Left colon (tissue), 2 donors: ENCODE data around the gene KIAA1143. TPM values are rescaled to one million over a fixed set of nuclear protein-coding genes. Genes with fewer than 3 reads are reported as not detected.

Experiments used
- ATAC-seq: fragments of 200-7000 bp; cut with Tn5 transposase; one replicate; pipeline ENCODE4 v1.9.1; 2020; ENCODE audit warnings: mild to moderate bottlenecking, moderate library complexity
- DNase-seq, 2 donors: peaks; one replicate each; pipeline ENCODE4 v3.0.0-alpha.2; 2020
- intact Hi-C, 2 donors: fragments of 100-400 bp; cut with DNase I in 1 of 2; cut with micrococcal nuclease in 1 of 2; formaldehyde crosslinking; loops; one replicate each; pipeline versions ENCODE4 v1.11.2 to v1.14.0; 2022; cut with DNase I, micrococcal nuclease
- long read RNA-seq: library from polyadenylated mRNA; unstranded; transcript quantifications from one replicate; pipeline ENCODE4 v2.0.0, GENCODE V29; 2021
- total RNA-seq, 2 donors: library from RNA; stranded (reverse); fragmentation: NEBNext Ultra II Directional; extraction: Animal tissue kit (Norgen Biotek cat#: 25700); gene quantifications; one replicate each; pipeline ENCODE4 v1.2.1, GENCODE V29; 2021
- donor health status: DM: no; HTN: no; CAD: no.
- donor health status: DM: yes; HTN: yes; CAD: no.

The KIAA1143 gene
- total RNA-seq, result 10 to 100 TPM; 14.4 to 16.0 TPM
- long read RNA-seq, full-length matches to known transcripts, result 4 of 8 reads
- long read RNA-seq, partial matches to known transcripts, result 0 of 8 reads
- long read RNA-seq, other reads (novel, unspliced or antisense), result 4 of 8 reads

GRCh38 chr3:44761424-44762169 lies at the start of gene KIAA1143, which contains the start of gene KIF15:
TSS of gene KIAA1143 (minus strand) at chr3:44761619. CDS start at chr3:44761602, 17 bp downstream.
TSS of gene KIF15 (plus strand) at chr3:44761794. CDS start at chr3:44761866, 72 bp downstream.
- intact Hi-C loops, result no loop called here
- DNase-seq (peak; percentile 95 to 99), ATAC-seq (peak; percentile 99)

DNA sequence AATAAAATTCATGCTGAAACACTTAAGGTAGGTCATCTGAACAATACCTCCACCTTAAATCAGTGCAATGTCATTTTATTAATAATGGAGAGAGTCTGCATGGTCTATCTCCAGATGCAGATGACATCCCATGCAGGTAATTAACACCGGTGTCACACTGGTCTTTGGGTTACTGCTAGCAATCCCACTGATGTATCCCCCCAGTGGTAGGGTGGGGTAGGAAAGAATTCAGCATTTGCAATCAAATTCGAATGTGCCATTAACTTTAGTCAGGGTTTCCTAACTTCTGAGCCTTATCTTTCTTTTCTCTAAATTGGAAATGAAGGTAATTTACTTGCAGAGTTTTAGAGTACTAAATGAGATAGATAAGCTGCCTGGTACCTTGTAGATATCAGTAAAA lies 44.5 kb upstream of the KIAA1143 start:
- ATAC-seq (no peak), DNase-seq (no peak)
- intact Hi-C loops, result no loop called here

- ATAC-seq (no peak), DNase-seq (no peak)
- intact Hi-C loops, result no loop called here
Observed at GRCh38 chr3:44803298-44803697, 41.9 kb upstream of the KIAA1143 start.

DNA sequence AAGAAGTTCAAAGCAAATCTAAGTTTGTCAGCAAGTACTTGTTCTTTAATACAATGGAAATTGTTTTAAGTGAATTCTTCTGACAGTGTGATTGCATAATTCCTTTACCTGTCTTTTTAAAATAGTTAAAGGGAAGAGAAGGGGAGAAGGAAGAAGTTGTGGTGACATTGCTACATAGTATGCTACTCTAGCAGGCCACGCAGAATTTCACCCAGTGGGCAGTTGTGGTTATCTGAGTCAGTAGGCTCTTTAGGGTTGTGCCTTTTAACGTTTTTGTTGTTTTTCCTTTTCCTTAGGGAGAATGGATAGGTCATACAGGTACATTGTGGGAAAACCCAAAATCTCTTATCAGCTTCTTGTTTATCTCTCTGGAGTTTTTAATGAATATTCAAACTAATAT lies 40.6 kb upstream of the KIAA1143 start:
- intact Hi-C loops, result no loop called here
- ATAC-seq, result no peak
- DNase-seq, result no peak

- ATAC-seq (no peak), DNase-seq (no peak)
- intact Hi-C loops, result no loop called here
Observed at GRCh38 chr3:44795197-44795596, 33.8 kb upstream of the KIAA1143 start.

DNA sequence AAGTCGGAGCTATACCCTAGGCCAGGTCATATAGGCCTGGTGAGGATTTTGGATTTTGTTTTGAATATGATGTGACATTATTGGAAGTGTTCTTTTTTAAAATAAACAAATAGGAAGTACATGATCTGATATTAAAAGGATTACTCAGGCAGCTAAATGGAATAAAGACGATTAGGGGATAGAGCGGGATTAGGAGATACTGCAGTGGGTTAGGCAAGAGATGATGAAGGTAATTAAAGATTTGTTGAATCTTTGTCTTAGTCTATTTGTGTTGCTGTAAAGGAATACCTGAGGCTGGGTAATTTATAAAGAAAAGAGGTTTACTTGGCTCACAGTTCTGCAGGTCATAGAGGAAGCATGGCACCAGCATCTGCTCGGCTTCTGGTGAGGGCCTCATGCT lies 21.5 kb upstream of the KIAA1143 start:
- no peak for ATAC-seq
- DNase-seq, result no peak
- intact Hi-C loops, result no loop called here

- DNase-seq, result no peak
- intact Hi-C loops, result no loop called here
- no peak for ATAC-seq
Observed at GRCh38 chr3:44772099-44772442, 10.7 kb upstream of the KIAA1143 start.

GRCh38 chr3:44771424-44772098 lies 10.1 kb upstream of the KIAA1143 start:
- ATAC-seq, result no peak
- DNase-seq, result no peak
- intact Hi-C loops, result no loop called here

DNA sequence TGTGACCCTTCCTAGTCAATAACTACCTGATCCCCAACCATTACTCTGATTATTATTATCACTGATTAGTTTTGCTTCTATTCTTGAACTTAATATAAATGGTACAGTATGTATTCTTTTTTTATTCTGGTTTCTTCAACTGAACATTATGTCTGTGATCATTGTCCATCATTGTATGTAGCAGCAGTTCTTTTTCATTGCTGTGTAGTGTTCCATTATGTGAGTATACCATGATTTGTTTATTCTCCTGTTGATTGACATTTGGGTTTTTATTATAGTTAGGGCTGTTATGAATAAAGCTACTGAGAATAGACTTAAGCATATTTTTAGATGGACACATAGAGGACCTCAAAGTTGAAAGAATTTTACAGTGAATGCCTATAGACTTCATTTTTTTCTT lies 2.8 kb upstream of the KIAA1143 start:
- DNase-seq (no peak), ATAC-seq (no peak)
- intact Hi-C loops, result no loop called here

DNA sequence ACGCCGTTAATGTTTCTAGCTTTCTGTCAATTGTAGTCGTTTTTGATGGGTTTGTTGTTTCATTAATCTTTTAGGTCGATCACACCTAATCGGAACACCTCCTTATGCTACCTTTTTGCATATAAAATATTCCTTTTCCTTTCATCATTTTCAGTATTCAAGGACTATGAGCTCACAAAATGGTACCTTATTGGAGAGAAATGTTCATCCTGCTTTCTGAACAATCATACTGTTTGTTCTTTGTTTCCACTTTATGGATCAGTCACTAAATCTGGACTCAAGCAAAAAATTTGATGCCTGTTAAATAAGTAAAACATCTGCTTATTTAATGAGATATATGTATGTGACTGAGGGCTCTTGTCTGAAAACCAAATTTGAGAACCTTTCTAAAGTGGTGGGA lies 1.3 kb upstream of the KIAA1143 start:
- intact Hi-C loops, result no loop called here
- DNase-seq (no peak), ATAC-seq (no peak)

DNA sequence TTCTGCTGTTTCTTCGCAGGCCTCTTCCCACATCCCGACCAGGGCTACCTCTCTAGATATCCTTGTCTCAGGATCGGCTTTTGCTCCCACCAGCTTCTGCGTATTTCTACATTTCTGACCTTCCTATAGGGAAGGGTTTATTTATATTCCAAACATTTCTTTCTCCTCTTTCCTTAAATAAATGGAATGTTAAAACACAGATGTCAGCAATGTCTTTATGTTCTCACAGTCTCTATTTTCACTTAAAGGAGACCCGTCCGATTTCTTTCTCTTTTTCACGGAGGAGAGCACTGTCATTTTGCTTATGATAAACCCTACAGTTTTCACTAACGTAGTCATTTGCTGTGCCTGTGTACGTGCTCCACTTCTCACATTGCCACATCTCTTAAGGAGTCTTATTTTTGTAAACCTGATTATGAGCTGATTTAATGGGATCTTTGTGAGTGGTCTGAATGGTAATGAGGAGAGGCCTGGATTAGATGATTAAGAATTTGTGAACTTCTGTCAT lies 805 bp upstream of the KIAA1143 start:
- no peak for ATAC-seq
- intact Hi-C loops, result no loop called here
- no peak for DNase-seq

DNA sequence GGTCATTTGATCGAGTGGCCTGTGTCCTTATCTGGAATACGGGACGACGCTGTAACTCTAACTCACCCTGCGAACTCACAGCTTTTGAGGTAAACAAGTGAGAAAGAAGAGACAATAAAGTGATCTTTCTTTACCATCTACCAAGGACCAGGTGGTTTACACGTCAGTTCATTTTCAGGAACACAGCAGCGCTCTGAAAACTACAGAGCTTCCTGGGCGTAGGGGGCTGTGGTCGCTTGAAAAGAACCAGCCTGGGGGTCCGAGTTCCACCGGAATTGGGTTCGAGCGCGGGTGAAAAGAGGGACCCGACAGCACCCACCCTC lies 357 bp downstream of the KIAA1143 start:
- DNase-seq, result peak in 1 of 2 donors; percentile 6
- intact Hi-C loops, result no loop called here
- peak; percentile 27 for ATAC-seq

GRCh38 chr3:44734646-44735168 lies 26.7 kb downstream of the KIAA1143 start:
- ATAC-seq (no peak), DNase-seq (no peak)
- intact Hi-C loops, result no loop called here

GRCh38 chr3:44729384-44729910 lies 32.0 kb downstream of the KIAA1143 start, which contains the start of gene ZNF501:
TSS of gene ZNF501 (plus strand) at chr3:44729635. CDS start at chr3:44734422, 4,787 bp downstream.
- intact Hi-C loops, result no loop called here

GRCh38 chr3:44722103-44722401 lies 39.4 kb downstream of the KIAA1143 start:
- no peak for ATAC-seq
- no peak for DNase-seq
- intact Hi-C loops, result no loop called here

More at GRCh38 chr3:44729384-44729910, 32.0 kb downstream of the KIAA1143 start, which contains the start of gene ZNF501:
- ATAC-seq (peak; percentile 100), DNase-seq (peak; percentile 95 to 96)

GRCh38 chr3:44721231-44722102 lies 40.0 kb downstream of the KIAA1143 start:
- ATAC-seq (no peak), DNase-seq (no peak)
- intact Hi-C loops, result no loop called here

DNA sequence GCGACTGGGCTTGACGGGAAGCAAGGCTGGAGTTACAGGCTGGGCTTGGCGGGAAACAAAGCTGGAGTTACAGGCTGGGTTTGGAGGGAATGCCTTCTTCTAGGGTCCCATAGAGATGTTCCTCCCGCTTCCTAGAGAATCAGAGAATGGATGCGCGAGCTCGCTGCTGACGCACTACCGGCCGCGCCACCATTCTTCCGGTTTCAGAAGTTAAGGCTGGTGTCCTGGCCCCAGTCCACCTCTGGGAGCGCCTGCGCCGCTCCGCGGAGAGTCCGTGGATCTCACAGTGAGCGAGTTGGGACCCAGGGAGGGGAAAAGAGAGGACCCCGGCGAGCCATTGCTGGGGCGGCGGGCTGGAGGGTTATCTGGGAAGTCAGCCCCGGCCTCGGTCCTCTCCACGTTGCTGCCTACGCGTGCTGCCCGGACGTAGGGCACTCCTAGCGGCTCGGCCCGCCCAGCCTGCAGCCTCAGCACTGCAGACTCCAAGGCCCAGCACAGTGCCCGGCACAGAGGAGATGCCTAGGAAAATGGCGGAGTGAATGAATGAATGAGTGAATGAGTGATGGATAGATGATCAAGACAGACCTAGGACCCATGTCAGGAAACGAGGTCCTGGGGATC lies 48.9 kb downstream of the KIAA1143 start, which contains the start of gene ZNF502:
Gene ZNF502 (plus strand): TSS at position 206 of the 621 bp plus-strand sequence. CDS start 7,602 bp downstream, outside the sequence.
- DNase-seq (peak; percentile 83 to 88), ATAC-seq (peak; percentile 100)
- intact Hi-C loops, result no loop called here
